NCI-H128 (cell line): Measurements from ENCODE around the gene MCRIP1.
A peak's percentile ranks its signal among the peaks of the same experiment; 100 is the strongest.

Experiments
- DNase-seq: peaks from one replicate; lab custom pipeline; 2025; ENCODE audit not compliant: unreplicated experiment; lab: John Stamatoyannopoulos, UW

MCRIP1 gene

DNA sequence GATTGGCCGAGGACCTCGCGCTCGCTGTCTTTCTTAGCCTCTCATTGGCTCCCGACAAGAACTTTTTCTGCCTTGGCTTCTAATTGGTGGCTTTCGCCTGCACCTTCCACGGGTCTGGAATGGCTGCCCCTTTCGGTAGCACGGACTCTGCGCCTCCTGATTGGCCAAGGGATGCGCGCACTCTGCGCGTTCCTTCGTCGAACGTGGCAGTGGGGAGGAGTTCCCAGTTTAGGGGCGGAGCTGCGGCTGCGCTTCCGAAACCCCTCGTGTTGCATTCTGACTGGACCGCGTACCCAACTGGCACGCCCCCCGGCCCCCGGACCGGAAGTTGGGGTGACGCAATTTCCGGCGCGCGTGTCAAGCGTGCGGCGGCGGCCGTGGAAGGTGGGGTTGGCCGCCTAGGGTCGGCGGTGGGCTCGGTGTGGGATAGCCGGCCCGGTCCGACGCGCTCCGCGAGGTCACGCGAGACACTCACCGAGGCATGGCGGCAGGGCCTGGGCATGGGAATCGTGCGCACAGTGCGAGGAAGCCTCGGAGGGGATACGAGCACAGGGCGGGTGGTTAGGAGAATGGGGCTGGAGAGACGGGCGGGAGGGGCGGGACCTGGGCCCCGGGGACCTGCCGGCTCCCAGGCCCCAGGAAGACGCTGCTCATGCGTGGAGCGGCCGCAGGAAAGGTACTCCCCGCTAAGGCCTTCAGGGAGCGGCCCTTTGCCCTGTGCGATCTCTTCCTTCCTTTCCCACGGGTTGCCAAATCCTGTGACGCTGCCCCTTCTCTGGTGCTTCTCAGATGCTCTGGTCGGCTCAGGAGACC lies 27.9 kb upstream of the MCRIP1 start:
- peak; percentile 99 for DNase-seq

DNA sequence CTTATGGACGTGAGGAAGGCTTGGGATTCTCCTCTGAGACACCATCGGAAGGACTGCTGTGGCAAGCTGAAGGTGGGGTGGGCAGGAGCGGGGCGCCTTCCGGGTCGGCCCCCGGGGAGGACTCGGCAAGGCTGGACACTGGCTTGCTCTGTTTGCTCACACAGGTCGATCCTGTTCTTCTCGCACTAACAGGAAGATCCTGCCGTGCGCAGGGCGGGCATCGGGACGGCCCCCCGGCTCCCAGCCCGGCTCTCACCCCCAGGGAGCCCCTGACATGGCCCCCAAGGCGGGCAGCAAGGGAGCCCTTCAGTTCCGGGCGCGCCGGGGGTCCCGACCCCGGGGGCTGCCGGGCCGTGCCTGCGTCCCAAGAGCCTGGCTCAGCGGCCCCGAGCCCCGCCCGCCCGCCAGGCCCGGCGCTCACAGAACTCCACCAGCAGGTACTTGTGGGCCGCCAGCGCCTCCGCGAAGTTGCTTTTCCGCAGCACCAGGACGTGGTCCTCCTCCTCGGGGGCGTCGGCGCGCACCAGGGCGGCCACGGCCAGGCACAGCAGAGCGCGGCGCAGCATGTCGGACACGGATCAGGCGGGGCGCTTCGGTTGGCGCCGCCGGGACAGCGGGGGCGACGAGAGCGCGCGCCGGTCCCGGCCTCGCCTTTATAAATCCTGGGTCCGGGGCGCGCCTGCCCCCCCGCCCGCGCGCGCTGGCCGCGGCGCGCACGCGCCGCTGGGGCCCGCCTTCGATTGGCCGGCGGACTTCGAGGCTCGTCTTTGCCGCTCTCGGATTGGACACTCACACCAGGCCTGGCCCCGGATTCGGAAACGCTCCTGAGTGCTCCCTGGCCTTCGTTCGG lies 27.0 kb upstream of the MCRIP1 start, which contains the start of gene P4HB:
Gene P4HB (minus strand): TSS at position 630 of the 850 bp plus-strand sequence. CDS start 64 bp downstream, at position 566.
- no peak for DNase-seq

DNA sequence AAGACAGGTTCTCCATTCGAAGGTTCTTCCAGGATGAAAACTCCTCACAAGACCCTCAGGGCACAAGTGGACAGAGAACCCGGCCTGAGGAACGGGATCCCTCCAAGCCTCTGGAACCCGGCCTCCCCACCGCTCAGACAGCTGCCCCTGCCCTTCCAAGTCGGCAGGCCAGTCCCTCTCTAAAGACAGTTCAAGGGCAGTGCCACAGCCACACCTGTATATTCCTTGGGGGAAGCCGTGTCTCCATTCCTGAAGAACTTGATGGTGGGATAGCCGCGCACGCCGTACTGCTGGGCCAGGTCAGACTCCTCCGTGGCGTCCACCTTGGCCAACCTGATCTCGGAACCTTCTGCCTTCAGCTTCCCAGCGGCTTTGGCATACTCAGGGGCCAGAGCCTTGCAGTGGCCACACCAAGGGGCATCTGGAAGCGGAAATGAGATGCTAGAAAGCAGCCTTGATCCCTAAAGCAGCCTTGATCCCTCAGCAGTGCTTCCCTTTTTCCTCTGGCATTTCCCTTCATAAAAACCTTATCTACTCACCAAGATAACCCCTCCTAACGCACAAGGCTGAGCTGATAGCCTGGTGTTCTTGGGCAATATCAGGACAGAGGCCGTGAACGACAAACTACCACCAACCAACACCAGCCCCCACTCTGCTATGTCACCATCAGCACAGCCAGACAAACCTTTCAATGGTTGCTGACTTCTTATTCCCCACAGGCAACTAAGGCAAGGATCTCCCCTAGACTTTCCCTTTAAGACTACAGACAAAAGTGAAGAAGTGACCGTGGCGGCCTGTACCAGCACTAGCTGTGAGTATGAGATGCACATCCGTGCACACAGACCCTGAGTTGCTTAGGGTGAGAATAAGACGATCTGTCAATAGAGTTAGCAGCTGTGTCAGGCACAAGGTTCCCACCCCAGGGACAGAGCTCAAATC lies 26.1 kb upstream of the MCRIP1 start:
- DNase-seq: no peak

DNA sequence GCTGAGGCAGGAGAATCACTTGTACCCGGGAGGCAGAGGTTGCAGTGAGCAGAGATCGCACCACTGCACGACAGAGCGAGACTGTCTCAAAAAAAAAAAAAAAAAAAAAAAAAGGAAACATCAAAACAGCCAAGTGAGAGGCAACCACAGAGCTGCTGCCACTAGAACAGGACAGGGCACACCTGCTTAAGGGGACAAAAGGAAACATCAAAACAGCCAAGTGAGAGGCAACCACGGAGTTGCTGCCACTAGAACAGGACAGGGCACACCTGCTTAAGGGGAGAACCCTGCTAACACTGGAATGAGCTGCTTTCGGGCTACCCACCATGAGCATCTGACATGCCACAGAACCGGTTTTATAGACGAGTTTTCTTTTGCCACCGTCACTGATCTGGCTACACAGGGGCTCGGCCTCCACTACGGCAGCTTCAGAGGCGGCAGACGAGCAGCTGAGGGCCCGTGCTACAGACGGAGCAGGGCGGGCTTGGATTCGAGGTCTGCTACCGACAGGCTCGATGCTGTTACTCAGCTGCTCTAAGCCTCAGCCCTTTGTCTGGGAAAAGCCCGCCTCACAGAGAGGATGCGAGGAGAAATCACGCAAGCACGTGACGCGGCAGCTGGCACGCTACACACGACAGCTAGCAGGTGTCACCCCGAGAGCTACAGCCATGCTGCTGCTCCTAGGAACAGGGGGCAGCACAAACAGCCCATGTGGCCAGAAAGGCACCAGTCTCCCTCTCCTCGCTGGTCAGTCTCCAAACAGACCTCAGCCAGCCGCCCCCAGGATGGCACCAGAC lies 25.3 kb upstream of the MCRIP1 start:
- DNase-seq: no peak

DNA sequence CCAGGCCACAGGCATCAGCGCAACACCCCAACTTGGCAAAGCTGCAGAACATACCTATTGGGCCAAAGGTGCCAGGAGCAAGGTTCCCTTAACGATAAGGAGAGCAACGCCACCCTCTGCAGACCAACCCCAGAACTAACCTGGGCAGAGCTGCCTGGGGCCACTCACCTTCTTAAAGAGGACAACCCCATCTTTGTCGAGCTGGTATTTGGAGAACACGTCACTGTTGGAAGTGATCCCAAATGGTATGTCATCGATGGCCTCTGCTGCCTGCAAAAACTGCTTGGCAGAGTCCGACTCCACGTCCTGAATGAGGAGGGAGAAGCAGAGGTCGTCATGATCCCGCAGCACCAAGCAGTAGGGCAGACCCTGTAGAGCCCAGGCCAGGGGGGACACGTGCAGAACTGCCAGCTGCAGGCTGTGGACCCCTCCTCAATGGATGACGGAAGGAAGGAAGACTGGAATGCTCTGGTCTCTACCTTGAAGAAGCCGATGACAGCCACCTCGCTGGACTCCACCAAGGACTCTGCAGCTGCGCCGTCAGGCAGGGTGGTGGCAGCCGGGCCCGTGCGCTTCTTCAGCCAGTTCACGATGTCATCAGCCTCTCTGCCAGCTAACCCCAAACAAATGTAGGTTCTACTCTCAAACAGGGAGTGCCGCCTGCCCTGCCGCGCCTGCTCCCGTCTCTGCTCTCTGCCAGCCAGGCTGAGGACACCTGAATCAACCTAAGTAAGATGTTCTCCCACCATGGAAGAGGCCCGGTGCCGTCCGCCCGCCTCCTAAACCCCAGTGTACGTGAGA lies 22.1 kb upstream of the MCRIP1 start:
- DNase-seq: no peak

DNA sequence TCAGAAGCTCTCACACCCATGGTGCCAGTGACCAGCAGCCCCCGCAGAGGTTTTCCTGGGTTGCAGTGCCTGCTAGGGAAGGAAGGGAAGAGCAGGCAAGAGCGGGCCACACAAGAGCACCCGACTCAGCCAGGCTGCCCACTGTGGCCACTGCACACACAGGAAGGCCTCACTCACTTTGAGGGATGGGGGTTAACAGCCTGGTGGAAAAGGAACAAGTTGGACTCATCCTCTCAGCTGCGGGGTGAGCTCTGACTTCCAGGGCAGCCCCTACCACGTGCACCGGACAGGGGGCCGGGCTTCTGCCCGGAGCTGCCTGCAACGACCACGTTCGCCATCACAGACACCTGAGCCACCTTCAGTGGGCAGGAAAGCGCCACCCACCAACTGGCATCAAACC lies 19.1 kb upstream of the MCRIP1 start:
- DNase-seq: no peak

DNA sequence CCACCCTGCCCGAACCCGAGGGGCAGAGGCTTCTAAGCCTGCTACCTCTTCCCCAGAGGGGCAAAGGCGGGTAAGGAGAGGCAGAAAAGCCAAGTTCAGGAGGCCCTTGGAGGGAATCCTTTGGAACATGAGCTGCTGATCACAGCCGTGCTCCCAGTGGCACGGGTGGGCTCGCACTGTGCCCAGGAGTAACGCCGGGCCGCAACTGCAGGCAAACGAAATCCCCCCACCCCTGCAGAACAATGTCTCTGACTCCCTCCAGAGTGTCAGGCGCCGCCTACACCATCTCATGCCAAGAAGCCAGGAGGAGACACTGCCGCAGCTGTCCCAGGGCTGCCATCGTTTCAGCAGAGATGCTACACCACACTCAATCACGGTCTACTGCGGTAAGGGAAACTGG lies 18.3 kb upstream of the MCRIP1 start:
- DNase-seq: no peak

DNA sequence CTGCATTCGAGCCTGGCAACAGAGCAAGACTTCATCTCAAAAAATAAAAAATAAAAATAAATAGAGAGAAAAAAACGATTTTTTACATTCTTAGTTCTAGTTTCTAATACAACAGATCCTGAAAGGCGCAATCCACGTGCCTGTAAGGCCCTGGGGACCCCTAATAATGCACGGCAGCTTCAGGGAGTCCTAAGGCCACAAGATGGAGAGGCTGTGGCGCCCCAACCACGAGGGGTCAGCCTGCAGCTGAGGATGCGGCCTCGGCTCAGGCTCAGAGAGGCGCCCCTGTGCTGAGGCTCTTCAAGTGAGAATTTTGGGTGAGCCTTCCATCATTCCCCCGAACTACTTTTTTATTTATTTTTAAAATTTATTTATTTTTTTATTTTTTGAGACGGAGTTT lies 16.4 kb upstream of the MCRIP1 start:
- no peak for DNase-seq

DNA sequence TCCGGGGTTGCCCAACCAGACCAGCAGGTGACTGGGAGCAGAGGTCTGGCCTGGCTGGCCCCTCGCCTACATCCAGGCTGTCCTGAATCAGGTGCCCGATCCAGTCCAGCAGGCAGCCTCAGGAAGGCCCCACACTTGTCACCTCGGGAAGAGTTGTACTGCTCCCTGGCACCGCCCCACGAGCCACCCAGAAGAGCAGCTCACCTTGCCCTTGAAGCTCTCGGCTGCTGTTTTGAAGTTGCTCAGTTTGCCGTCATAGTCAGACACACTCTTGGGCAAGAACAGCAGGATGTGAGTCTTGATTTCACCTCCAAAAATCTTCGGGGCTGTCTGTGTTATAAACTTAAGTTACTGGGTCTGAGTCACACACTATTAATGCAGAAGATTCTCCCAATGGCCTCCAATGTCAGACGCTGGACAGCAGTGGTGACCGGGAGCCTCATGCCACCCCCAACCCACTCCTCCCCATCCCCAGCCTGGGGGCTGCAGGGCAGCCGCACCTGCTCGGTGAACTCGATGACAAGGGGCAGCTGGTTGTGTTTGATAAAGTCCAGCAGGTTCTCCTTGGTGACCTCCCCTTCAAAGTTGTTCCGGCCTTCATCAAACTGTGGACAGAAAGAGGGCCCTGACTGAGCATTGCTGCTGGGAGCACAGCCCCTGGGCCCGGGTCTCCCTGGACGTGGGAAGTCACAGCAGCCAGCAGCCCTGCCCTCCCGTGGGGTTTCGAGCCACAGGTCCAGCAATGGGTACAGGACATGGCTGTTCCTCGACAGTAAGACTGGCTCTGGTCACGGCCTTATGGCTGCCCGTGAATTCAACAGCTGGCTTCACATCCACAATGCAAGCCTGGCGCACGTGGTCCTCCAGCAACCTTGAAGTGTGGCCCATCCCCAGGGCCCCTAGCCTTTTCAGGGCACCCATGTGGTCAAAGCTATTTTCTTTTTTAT lies 13.9 kb upstream of the MCRIP1 start:
- no peak for DNase-seq

DNA sequence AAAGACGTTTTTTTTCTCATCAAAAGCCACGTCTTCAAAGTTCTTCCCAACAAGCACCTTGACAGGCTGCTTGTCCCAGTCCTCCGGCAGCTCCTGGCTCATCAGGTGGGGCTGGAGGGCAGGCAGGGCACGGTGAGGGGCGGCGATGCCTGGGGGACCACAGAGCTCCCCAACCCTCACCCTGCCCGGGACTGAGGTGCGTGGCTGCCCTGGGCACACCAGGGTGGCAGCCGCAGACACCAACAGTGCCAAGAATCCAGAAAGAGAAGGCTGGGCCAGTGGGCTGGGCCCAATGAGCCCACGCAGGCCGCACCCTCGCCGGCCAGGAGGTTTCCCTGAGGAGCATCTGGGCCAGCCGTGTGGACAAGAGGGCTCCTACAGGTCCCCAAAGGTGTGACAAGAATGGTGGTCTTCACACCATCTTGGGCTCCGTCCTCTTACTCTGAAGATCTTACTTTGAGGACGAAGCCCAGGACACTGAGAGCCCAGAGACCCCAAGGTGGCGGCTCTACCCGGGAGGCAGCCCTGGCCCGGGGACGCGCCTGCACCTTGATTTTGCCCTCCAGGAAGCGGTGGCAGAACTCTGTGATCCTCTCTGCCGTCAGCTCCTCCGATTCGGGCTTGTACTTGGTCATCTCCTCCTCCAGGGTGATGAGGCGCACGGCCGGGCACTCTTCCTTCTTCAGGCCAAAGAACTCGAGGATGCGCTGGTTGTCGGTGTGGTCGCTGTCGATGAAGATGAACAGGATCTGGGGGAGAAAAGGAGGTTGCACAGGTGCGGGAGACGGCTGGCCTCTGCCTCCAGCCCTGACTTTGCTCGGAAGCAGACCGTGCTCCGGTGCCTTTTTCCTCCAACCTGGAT lies 13.0 kb upstream of the MCRIP1 start:
- no peak for DNase-seq

DNA sequence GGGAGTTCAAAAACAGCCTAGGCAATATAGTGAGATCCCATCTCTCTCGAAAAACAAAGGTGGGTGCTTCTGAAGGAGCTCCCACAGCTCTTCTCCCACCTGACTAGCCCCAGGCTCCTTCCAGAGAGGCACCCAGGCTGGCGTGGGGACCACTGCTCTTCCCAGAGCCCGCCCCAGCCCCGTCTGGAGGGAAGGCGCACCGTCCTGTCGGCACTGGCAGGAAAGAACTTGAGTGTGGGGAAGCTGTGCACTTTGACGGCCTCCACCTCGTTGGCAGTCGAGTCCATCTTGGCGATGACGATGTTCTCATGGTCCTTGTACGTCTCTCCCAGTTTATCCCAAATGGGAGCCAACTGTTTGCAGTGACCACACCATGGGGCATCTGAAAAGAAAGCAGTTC lies 12.3 kb upstream of the MCRIP1 start:
- no peak for DNase-seq

DNA sequence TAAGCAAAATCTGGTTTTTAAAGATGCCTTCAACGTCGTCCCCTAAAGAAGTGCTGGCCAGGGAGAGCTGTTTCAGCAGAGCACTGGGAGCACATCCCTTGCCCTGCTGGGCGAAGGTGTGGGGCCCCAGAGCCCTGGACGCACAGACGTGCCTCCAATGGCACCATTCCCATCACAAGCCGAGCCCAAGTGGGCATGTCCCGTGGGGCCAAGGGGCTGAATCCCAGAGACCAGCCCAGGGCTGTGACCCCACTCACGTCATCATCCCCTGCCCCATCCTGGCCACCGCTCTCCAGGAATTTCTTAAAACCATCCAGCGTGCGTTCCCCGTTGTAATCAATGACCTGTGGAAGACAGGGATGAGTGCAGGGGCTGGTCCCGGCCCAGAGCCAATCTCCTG lies 11.8 kb upstream of the MCRIP1 start:
- no peak for DNase-seq

DNA sequence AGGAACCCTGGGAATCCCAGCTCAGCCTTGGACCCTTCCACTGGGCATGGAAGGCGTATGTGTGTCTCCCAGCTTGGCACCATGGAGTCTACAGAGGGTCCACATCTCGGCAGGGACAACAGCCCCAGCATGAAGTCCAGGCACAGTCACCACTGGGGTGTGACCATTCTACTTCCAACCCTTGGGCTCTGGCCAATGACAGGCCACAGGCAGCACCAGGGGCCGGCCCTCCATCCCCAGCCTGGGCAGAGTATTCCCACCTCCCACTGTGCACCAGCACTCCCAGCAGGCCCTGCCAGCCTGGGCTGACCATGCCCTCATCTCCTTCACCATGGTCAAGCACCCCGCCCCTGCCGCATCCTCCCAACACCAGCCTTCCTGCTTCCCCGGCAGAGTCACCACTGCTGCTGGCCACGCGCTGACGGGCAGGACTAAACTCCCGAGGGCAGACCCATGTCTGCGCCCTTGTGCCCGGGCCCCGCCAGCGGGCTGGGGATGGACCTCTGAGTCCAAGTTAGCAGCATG lies 11.3 kb upstream of the MCRIP1 start:
- no peak for DNase-seq

DNA sequence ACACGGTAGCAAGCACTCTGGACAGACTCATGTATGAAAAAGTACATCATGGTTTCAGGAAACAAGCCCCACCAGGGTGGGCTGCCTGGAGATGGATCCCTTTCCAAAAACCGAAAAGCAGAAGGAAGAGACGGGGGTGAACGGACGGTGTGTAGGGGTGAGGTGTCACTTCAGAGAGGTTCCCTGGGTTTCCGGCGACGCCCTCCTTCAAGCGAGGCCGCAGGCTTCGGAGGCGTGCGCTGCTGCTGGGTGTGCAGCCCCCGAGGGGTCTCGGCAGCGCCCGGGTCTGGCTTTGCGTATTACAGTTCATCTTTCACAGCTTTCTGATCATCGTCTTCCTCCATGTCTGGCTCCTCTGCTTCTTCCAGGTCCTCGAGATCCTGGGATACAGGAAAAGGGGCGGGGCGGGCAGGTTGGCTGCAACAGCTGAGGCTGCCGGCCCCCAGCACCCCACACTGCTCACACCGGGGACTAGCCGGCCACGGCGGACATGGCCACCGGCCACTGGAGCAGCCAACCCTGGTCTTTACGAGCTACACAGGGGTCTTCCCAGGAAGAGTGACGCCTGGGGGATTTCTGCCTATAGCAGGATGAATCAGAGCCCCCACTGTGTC lies 10.7 kb upstream of the MCRIP1 start:
- DNase-seq: no peak

DNA sequence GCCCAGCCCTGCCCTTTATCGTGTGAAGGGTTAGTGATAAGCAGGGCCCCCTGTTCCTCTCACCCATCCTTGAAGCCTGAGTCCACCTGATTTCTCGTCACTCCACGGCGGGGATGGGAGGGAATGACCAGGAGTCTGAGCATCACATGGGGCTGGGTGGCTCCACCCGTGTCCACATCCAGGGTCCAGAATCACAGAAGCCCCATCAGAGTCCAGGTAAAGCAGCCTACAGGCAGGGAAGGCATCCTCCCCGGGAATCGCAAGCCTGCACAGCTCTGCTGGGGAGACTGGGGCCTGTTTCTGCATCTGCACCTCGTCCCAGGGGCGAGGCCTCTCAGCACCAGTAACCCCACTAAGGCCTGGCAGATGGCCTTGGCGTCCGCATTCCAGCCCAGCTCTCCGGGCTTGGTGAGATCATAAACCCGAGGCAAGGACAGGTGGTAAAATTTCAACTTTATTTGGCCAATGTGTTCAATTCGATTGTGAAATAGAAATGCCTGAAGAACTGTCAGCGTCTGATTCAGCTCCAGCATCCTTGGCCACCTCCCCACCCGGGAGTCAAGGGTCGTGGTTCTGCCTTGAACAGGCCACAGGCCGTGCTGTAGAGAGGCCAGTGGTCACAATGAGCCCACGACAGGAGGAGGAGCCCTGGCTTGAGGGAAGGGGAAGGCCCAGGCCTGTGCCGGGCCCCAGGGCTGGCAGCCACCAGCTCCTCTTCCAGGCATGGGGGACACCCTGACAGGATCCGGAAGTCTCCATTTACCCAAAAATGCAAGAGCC lies 9.8 kb upstream of the MCRIP1 start:
- no peak for DNase-seq

DNA sequence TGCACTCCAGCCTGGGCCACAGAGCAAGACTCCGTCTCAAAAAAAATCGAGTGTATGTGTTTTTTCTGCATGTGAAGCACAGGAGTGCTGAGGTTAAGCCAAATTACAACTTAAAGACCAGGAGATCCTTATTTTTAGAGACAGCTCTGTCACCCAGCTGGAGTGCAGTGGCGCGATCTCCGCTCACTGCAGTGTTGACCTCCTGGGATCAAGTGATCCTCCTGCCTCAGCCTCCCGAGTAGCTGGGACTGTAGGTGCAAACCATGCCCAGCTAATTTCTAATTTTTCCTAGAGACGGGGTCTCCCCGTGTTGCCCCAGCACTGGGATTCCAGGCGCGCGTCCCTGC lies 9.3 kb upstream of the MCRIP1 start:
- no peak for DNase-seq
